Trophoblast cell (in vitro differentiated cells and primary cell): ENCODE measurements around the gene FBXO36.
A peak's percentile ranks its signal among the peaks of the same experiment; 100 is the strongest.

Experiments
- DNase-seq, 2 donors: peaks; one replicate each; pipeline ENCODE4 v3.0.0-alpha.2; 2016
- H2AFZ ChIP-seq: 2 replicates; pipeline ENCODE4 v1.6.1; 2013; ENCODE audit warnings: low read length, moderate library complexity, mild to moderate bottlenecking; ENCODE audit not compliant: insufficient read depth, poor library complexity
- H2AK5ac ChIP-seq: 2 replicates; pipeline ENCODE4 v1.6.1; 2013; ENCODE audit warnings: mild to moderate bottlenecking, low read length
- H2BK120ac ChIP-seq: 2 replicates; pipeline ENCODE4 v1.6.1; 2013; ENCODE audit warnings: low read length, mild to moderate bottlenecking, moderate library complexity; ENCODE audit not compliant: insufficient read depth, poor library complexity
- H2BK12ac ChIP-seq: 2 replicates; pipeline ENCODE4 v1.6.1; 2013; ENCODE audit warnings: mild to moderate bottlenecking, low read length, moderate library complexity
- H2BK5ac ChIP-seq: 2 replicates; pipeline ENCODE4 v1.6.1; 2013; ENCODE audit warnings: low read length, low read depth, moderate library complexity, mild to moderate bottlenecking; ENCODE audit not compliant: poor library complexity
- H3K14ac ChIP-seq: 2 replicates; pipeline ENCODE4 v1.6.1; 2013; ENCODE audit warnings: mild to moderate bottlenecking, low read length
- H3K18ac ChIP-seq: 2 replicates; pipeline ENCODE4 v1.6.1; 2013; ENCODE audit warnings: mild to moderate bottlenecking, low read length
- H3K23ac ChIP-seq: 2 replicates; pipeline ENCODE4 v1.6.1; 2013; ENCODE audit warnings: low read length
- H3K27ac ChIP-seq: 2 replicates; pipeline ENCODE4 v1.5.1; 2013; ENCODE audit warnings: low read depth, mild to moderate bottlenecking, inconsistent platforms, low read length, moderate library complexity
- H3K27me3 ChIP-seq: 2 replicates; pipeline ENCODE4 v1.6.1; 2013; ENCODE audit warnings: inconsistent platforms, mild to moderate bottlenecking, low read length, moderate library complexity; ENCODE audit not compliant: insufficient read depth
- H3K36me3 ChIP-seq, 2 experiments: 1 replicate in 1 of 2; 2 replicates in 1 of 2; pipeline ENCODE4 v1.6.1; 2013; ENCODE audit warnings: low read length in 2 of 2, mild to moderate bottlenecking in 2 of 2, moderate library complexity in 1 of 2; ENCODE audit not compliant: insufficient read depth in 2 of 2, control insufficient read depth in 1 of 2
- H3K4ac ChIP-seq: 2 replicates; pipeline ENCODE4 v1.6.1; 2013; ENCODE audit warnings: low read depth, mild to moderate bottlenecking, low read length, moderate library complexity
- H3K4me1 ChIP-seq, 2 experiments: 1 replicate in 1 of 2; 2 replicates in 1 of 2; pipeline ENCODE4 v1.6.1; 2013; ENCODE audit warnings: low read length in 2 of 2, mild to moderate bottlenecking in 2 of 2, moderate library complexity in 1 of 2; ENCODE audit not compliant: insufficient read depth in 2 of 2, control insufficient read depth in 1 of 2
- H3K4me2 ChIP-seq: 2 replicates; pipeline ENCODE4 v1.6.1; 2013; ENCODE audit warnings: inconsistent platforms, mild to moderate bottlenecking, low read length, moderate library complexity
- H3K4me3 ChIP-seq: 2 replicates; pipeline ENCODE4 v1.5.1; 2013; ENCODE audit warnings: mild to moderate bottlenecking, low read depth, low read length, inconsistent platforms
- H3K79me1 ChIP-seq: one replicate; pipeline ENCODE4 v1.6.1; 2013; ENCODE audit warnings: low read length
- H3K79me2 ChIP-seq: 2 replicates; pipeline ENCODE4 v1.6.1; 2013; ENCODE audit warnings: low read length, mild to moderate bottlenecking; ENCODE audit not compliant: control insufficient read depth, insufficient read depth, poor library complexity
- H3K9ac ChIP-seq: 2 replicates; pipeline ENCODE4 v1.6.1; 2013; ENCODE audit warnings: mild to moderate bottlenecking, low read length
- H3K9me3 ChIP-seq: 2 replicates; pipeline ENCODE4 v1.6.1; 2013; ENCODE audit warnings: low read depth, mild to moderate bottlenecking, control low read depth, inconsistent platforms, low read length; ENCODE audit not compliant: insufficient read depth
- H4K12ac ChIP-seq: 2 replicates; pipeline ENCODE4 v1.6.1; 2013; ENCODE audit warnings: low read depth, mild to moderate bottlenecking, low read length, moderate library complexity
- H4K8ac ChIP-seq: 2 replicates; pipeline ENCODE4 v1.6.1; 2013; ENCODE audit warnings: low read depth, mild to moderate bottlenecking, low read length, moderate library complexity
- H4K91ac ChIP-seq: one replicate; pipeline ENCODE4 v1.6.1; 2013; ENCODE audit warnings: low read depth, mild to moderate bottlenecking, low read length, moderate library complexity
- WGBS: extraction: QIAGEN DNeasy Blood & Tissue Kit; methylation state at CpG from one replicate; pipeline ENCODE4 v1.1.7; 2013; ENCODE audit warnings: missing lambda C conversion rate; ENCODE audit not compliant: insufficient read length, insufficient coverage; ENCODE audit errors: extremely low coverage; 5-methylcytosine and 5-hydroxymethylcytosine counted together

FBXO36 gene

GRCh38 chr2:229947544-229947943 is 25.2 kb downstream of the FBXO36 start:
- H3K9me3 ChIP-seq, result no peaks in the 10 kb centered on the region
- H3K79me2 ChIP-seq, result no peaks in the 10 kb centered on the region
- no peak overlapping the region for H3K18ac ChIP-seq
- DNase-seq, result no peak
- no peaks in the 10 kb centered on the region for H3K36me3 ChIP-seq
- H3K4ac ChIP-seq, result no peak overlapping the region
- no peak overlapping the region for H2BK5ac ChIP-seq
- H3K27ac ChIP-seq, result no peak overlapping the region
- no peak overlapping the region for H3K23ac ChIP-seq
- WGBS, result no CpG with 5 or more reads among the region's 1 CpG
- H4K8ac ChIP-seq, result no peak overlapping the region
- no peak overlapping the region for H2AFZ ChIP-seq
- H3K9ac ChIP-seq, result no peak overlapping the region
- no peak overlapping the region for H2BK120ac ChIP-seq
- no peak overlapping the region for H3K14ac ChIP-seq
- no peak overlapping the region for H2AK5ac ChIP-seq
- H2BK12ac ChIP-seq, result no peak overlapping the region
- no peak overlapping the region for H3K4me3 ChIP-seq
- H4K12ac ChIP-seq, result no peak overlapping the region
- no peaks in the 10 kb centered on the region for H3K4me1 ChIP-seq
- H3K4me2 ChIP-seq, result no peak overlapping the region
- no peaks in the 10 kb centered on the region for H3K27me3 ChIP-seq
- peaks cover 1% of the 10 kb centered on the region for H3K79me1 ChIP-seq
- H4K91ac ChIP-seq, result no peak overlapping the region

- Histone ChIP-seq H2BK5ac (no peak overlapping the region), H3K23ac (no peak overlapping the region), H3K79me2 (no peaks in the 10 kb centered on the region), H3K27ac (no peak overlapping the region), H2BK12ac (no peak overlapping the region), H3K4ac (no peak overlapping the region), H3K18ac (no peak overlapping the region), H4K91ac (no peak overlapping the region), H2AK5ac (no peak overlapping the region), H2AFZ (no peak overlapping the region), H3K36me3 (no peaks in the 10 kb centered on the region), H3K14ac (no peak overlapping the region), H4K8ac (peak overlapping the region; percentile 38), H3K4me2 (no peak overlapping the region), H3K4me3 (no peak overlapping the region), H3K79me1 (peaks cover 8% of the 10 kb centered on the region), H2BK120ac (no peak overlapping the region), H4K12ac (no peak overlapping the region), H3K27me3 (no peaks in the 10 kb centered on the region), H3K9ac (no peak overlapping the region), H3K4me1 (peaks cover 5 to 11% of the 10 kb centered on the region in 2 experiments), H3K9me3 (no peaks in the 10 kb centered on the region)
- DNase-seq, result no peak
- WGBS, result no CpG with 5 or more reads among the region's 6 CpGs
Observed at GRCh38 chr2:229952256-229952835, 30.0 kb downstream of the FBXO36 start.

- no CpG with 5 or more reads among the region's 1 CpG for WGBS
- Histone ChIP-seq H3K27me3 (no peaks in the 10 kb centered on the region), H3K4me2 (no peak overlapping the region), H4K12ac (no peak overlapping the region), H3K9ac (no peak overlapping the region), H3K9me3 (no peaks in the 10 kb centered on the region), H2BK12ac (no peak overlapping the region), H3K27ac (peak overlapping the region; percentile 78), H3K18ac (no peak overlapping the region), H3K4me1 (peaks cover 8 to 11% of the 10 kb centered on the region in 2 experiments), H3K23ac (no peak overlapping the region), H2AK5ac (no peak overlapping the region), H3K79me2 (no peaks in the 10 kb centered on the region), H3K79me1 (peaks cover 8% of the 10 kb centered on the region), H3K4ac (no peak overlapping the region), H3K4me3 (no peak overlapping the region), H3K36me3 (no peaks in the 10 kb centered on the region), H2BK5ac (peak overlapping the region; percentile 40), H2BK120ac (no peak overlapping the region), H2AFZ (no peak overlapping the region), H4K91ac (no peak overlapping the region), H3K14ac (no peak overlapping the region), H4K8ac (no peak overlapping the region)
- peak in 1 of 2 donors; percentile 51 for DNase-seq
Observed at GRCh38 chr2:229955663-229956062, 33.4 kb downstream of the FBXO36 start.

- Histone ChIP-seq H3K27ac (peak overlapping the region; percentile 78), H4K12ac (no peak overlapping the region), H3K18ac (no peak overlapping the region), H3K27me3 (no peaks in the 10 kb centered on the region), H3K4ac (no peak overlapping the region), H3K36me3 (no peaks in the 10 kb centered on the region), H3K9ac (no peak overlapping the region), H3K4me2 (no peak overlapping the region), H3K9me3 (no peaks in the 10 kb centered on the region), H2AK5ac (no peak overlapping the region), H3K4me1 (peaks cover 8 to 11% of the 10 kb centered on the region in 2 experiments), H3K4me3 (no peak overlapping the region), H3K79me1 (peaks cover 8% of the 10 kb centered on the region), H4K8ac (no peak overlapping the region), H2BK12ac (no peak overlapping the region), H3K14ac (no peak overlapping the region), H2BK5ac (no peak overlapping the region), H3K79me2 (no peaks in the 10 kb centered on the region), H4K91ac (no peak overlapping the region), H2BK120ac (no peak overlapping the region), H2AFZ (no peak overlapping the region), H3K23ac (no peak overlapping the region)
- whole genome bisulfite sequencing, result no CpG with 5 or more reads among the region's 3 CpGs
- no peak for DNase-seq
Observed at GRCh38 chr2:229956491-229956890, 34.2 kb downstream of the FBXO36 start.
